NCI-H2171 (cell line): ENCODE measurements around the gene HSPA6.
"Not testable (repeated sequence)": the region's sequence is repeated elsewhere in the genome, so short reads cannot be mapped to it uniquely, and the experiment has no call there.

Experiments
- DNase-seq: peaks from one replicate; lab custom pipeline; 2025; lab: John Stamatoyannopoulos, UW

HSPA6 gene

GRCh38 chr1:161560960-161561715 is 36.8 kb downstream of the HSPA6 start:
- DNase-seq, result not testable (repeated sequence)

DNA sequence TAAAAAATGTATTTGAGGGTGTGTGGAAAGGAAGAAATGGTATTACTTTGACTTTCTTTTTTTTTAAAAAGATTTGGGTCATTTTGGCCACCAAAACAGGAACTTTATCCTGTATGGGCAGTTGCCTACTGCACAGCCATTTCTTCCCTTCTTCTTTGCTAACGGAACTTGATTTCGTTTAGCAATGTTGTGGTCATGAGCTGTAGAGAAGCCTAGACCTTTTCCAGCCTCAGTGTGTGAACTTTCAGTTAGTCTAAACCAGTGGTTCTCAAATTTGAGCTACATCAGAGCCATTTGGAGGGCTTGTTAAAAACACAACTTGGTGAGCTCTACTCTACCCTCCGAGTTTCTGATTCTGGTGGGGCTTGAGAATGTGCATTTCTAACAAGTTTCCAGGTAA is 38.1 kb downstream of the HSPA6 start:
- DNase-seq, result not testable (repeated sequence)

- not testable (repeated sequence) for DNase-seq
These were observed 39.2 kb downstream of the HSPA6 start for GRCh38 chr1:161563522-161563921.

- not testable (repeated sequence) for DNase-seq
These were observed 42.2 kb downstream of the HSPA6 start for GRCh38 chr1:161566602-161566960.

GRCh38 chr1:161571703-161572102 is 47.4 kb downstream of the HSPA6 start:
- not testable (repeated sequence) for DNase-seq
